Right atrium auricular region (tissue), 2 donors: ENCODE results near the gene CATSPERZ. TPM values are rescaled to one million over a fixed set of nuclear protein-coding genes. Genes with fewer than 3 reads are reported as not detected.

Experiments
- DNase-seq: peaks from one replicate; pipeline ENCODE4 v3.0.0-alpha.2; 2019; ENCODE audit warnings: low spot score
- H3K27ac ChIP-seq, 2 donors: fragments of 200-600 bp; sonication (generic); 1 replicate in 1 of 2; 2 replicates in 1 of 2; pipeline ENCODE4 v1.5.1; 2016 to 2019
- H3K27me3 ChIP-seq, 2 donors: fragments of 200-600 bp; sonication (generic); one replicate each; pipeline versions ENCODE4 v1.5.1 to v1.6.0; 2017 to 2019
- H3K36me3 ChIP-seq: fragments of 200-600 bp; sonication (generic); one replicate; pipeline ENCODE4 v1.5.1; 2016
- H3K4me1 ChIP-seq, 2 donors: fragments of 200-600 bp; sonication (generic); one replicate each; pipeline versions ENCODE4 v1.5.1 to v1.6.0; 2017 to 2019
- H3K4me3 ChIP-seq, 2 donors: fragments of 200-600 bp; sonication (generic); 1 replicate in 1 of 2; 2 replicates in 1 of 2; pipeline ENCODE4 v1.5.1; 2017 to 2019; ENCODE audit warnings: mild to moderate bottlenecking in 1 of 2, moderate library complexity in 1 of 2
- H3K9me3 ChIP-seq, 2 donors: fragments of 200-600 bp; sonication (generic); one replicate each; pipeline ENCODE4 v1.5.1; 2019
- total RNA-seq, 2 donors: library from RNA; depleted of rRNA; stranded (reverse); fragments of >200 nt; gene quantifications; one replicate each; pipeline ENCODE4 v1.1.0, GENCODE V29; 2016
- TF ChIP-seq, protein P1 (sequence below), 2 donors: fragments of 200-600 bp; sonication (generic); IDR thresholded peaks; one replicate each; pipeline ENCODE4 v1.5.1; 2019; ENCODE audit warnings: antibody characterized with exemption in 2 of 2

CATSPERZ gene
- total RNA-seq, 2 donors from 2014 or later, result not detected

DNA sequence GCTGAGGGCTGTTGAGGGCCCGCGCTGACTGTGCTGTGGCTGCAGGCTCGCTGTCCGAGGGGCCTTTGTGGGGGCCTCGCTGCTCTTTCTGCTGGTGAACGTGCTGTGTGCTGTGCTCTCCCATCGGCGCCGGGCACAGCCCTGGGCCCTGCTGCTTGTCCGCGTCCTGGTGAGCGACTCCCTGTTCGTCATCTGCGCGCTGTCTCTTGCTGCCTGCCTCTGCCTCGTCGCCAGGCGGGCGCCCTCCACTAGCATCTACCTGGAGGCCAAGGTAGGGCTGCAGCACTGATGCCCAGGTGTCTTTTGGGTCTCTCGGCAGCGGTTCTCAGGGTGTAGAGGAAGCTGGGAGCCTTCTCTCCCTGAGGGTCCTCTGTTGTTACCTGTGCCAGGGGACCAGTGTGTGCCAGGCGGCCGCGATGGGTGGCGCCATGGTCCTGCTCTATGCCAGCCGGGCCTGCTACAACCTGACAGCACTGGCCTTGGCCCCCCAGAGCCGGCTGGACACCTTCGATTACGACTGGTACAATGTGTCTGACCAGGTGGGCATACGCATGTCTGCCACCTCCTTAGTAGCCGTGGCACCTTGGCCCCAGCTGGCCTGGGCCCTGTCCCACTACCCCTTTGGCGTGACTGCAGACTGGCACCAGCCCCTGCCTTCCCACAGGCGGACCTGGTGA is 12.3 kb upstream of the CATSPERZ start:
- peaks cover 10 to 15% of the 10 kb centered on the region in 2 donors for H3K27me3 ChIP-seq
- H3K9me3 ChIP-seq, result no peaks in the 10 kb centered on the region
- no peak for DNase-seq
- H3K4me1 ChIP-seq, result peaks cover 0 to 47% of the 10 kb centered on the region in 2 donors
- no peak overlapping the region for H3K27ac ChIP-seq
- TF ChIP-seq, protein P1, sequence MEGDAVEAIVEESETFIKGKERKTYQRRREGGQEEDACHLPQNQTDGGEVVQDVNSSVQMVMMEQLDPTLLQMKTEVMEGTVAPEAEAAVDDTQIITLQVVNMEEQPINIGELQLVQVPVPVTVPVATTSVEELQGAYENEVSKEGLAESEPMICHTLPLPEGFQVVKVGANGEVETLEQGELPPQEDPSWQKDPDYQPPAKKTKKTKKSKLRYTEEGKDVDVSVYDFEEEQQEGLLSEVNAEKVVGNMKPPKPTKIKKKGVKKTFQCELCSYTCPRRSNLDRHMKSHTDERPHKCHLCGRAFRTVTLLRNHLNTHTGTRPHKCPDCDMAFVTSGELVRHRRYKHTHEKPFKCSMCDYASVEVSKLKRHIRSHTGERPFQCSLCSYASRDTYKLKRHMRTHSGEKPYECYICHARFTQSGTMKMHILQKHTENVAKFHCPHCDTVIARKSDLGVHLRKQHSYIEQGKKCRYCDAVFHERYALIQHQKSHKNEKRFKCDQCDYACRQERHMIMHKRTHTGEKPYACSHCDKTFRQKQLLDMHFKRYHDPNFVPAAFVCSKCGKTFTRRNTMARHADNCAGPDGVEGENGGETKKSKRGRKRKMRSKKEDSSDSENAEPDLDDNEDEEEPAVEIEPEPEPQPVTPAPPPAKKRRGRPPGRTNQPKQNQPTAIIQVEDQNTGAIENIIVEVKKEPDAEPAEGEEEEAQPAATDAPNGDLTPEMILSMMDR (IDR thresholded peaks at IDR 0.05), result no peak
- H3K4me3 ChIP-seq, result no peak overlapping the region
- H3K36me3 ChIP-seq, result no peaks in the 10 kb centered on the region

DNA sequence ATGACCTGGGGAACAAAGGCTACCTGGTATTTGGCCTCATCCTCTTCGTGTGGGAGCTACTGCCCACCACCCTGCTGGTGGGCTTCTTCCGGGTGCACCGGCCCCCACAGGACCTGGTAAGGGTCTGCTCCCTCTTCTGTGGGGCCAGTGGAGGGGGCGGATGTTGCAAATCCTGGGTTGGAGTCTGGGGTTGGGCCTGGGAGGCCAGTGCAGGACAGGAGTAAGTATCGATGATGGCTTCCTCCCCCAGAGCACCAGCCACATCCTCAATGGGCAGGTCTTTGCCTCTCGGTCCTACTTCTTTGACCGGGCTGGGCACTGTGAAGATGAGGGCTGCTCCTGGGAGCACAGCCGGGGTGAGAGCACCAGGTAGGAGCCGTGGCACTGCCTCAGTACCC is 11.8 kb upstream of the CATSPERZ start:
- Histone ChIP-seq H3K27ac (no peak overlapping the region), H3K4me1 (peaks cover 0 to 42% of the 10 kb centered on the region in 2 donors), H3K9me3 (no peaks in the 10 kb centered on the region), H3K36me3 (no peaks in the 10 kb centered on the region), H3K4me3 (no peak overlapping the region), H3K27me3 (peaks cover 10 to 19% of the 10 kb centered on the region in 2 donors)
- TF ChIP-seq, protein P1 (IDR thresholded peaks at IDR 0.05), result no peak
- no peak for DNase-seq

DNA sequence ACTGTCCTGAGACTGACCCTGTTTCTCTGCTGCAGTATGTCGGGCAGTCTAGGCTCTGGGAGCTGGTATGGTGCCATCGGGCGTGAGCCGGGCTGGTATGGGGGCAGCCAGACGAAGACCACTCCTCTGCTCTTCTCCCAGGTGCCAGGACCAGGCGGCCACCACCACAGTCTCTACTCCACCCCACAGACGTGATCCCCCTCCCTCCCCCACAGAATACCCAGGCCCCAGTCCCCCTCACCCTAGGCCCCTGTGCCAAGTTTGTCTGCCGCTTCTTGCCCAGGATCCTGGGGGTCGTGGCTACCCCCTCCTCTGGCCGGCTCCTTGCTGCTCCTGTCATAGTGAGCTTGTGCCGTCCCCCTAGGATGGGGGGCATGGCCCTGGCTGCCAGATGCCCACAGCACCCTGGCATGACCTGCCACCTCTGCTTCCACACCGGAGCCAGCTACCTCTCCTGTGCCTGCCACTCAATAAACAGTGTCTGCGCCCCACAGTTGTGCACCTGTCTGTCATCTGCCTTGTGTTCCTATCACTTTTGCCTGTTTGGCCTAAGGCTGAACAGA is 11.1 kb upstream of the CATSPERZ start:
- Histone ChIP-seq H3K4me3 (no peak overlapping the region), H3K4me1 (peaks cover 0 to 35% of the 10 kb centered on the region in 2 donors), H3K27ac (no peak overlapping the region), H3K36me3 (no peaks in the 10 kb centered on the region), H3K27me3 (peaks cover 10 to 19% of the 10 kb centered on the region in 2 donors), H3K9me3 (no peaks in the 10 kb centered on the region)
- TF ChIP-seq, protein P1 (IDR thresholded peaks at IDR 0.05), result no peak
- DNase-seq, result no peak

DNA sequence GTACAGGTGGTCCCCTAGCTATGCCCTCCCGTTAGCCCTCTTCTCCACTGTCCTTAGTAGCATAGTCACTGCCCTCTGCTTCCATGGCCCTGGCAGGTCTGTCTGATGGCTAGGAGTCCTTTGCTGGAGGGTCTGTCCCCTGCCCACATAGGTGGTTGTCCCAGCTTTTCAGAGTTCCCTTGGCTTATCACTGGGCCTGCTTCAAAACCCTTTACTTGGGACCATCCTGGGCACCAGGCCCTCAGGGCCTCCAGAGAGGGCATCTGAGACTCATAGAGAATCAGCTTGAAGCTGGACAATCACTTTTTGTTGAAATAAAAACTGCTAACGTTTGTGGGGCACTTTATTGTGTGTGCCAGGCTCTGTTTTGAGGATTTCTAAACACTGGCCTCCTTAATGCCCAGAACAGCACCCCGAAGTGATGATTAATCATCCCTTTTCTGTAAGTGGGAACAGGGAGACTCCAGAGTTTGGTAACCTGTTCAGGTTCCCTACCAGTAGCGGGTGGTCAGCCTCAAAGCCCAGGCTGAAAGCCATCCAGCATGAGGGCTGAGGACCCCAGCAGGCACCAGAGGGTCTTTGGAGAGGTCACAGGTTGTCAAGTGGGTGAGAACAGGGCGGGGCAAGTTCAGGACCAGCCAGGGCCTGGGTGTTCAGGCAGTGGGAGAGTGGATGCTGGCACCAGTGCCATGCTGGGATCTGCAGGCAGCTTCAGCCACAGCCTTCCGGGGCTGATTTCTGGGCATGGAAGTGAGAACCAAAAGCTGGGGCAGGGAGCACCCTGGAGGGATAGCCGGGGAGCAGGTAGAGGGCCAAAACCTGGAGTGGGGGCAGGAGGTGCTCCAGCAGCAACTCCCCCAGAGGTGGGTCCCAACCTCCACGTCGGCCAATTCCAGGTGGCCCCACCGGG is 9.6 kb upstream of the CATSPERZ start:
- Histone ChIP-seq H3K27me3 (peaks cover 10 to 19% of the 10 kb centered on the region in 2 donors), H3K27ac (no peak overlapping the region), H3K4me3 (peak overlapping the region in 1 of 2 donors; percentile 49), H3K36me3 (no peaks in the 10 kb centered on the region), H3K9me3 (no peaks in the 10 kb centered on the region), H3K4me1 (peaks cover 0 to 33% of the 10 kb centered on the region in 2 donors)
- TF ChIP-seq, protein P1 (IDR thresholded peaks at IDR 0.05), result no peak
- DNase-seq, result no peak

DNA sequence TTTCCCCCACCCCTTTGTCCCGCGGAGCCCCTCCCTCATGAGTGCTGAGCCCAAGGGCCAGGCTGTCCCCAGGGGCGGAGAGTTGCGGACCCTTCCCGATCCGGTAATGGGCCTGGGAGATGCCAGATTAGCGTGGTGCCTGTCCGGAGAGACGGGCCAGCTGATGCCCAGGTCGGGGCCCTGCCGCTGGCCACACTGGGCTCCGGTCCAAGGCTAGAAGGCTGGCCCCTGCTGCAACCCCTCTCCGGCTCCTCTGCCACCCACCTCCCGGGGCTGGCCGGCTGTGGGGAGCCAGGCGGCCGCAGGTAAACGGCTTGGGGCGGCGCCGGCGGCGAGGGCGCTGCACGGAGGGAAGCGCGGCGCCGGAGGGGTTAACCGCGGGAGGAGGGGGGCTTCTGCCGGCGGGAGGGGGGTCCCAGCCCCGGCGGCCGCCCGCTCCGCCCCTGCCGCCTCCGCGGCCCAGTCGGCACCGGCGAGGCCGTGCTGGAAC is 8.9 kb upstream of the CATSPERZ start, which contains the start of gene KCNK4:
KCNK4 (plus strand) TSS at position 41 of the 490 bp plus-strand sequence. CDS start 1,717 bp downstream, outside the sequence.
- Histone ChIP-seq H3K27ac (no peak within 1 kb of the TSS), H3K36me3 (no peaks in the 10 kb centered on the region), H3K27me3 (peaks cover 10 to 19% of the 10 kb centered on the region in 2 donors), H3K4me1 (peaks cover 0 to 27% of the 10 kb centered on the region in 2 donors), H3K4me3 (peak within 1 kb of the TSS; percentile 12 to 49), H3K9me3 (no peaks in the 10 kb centered on the region)
- TF ChIP-seq, protein P1 (IDR thresholded peaks at IDR 0.05), result no peak
- DNase-seq, result no peak
